Fibroblast of lung (primary cell): ENCODE results near the gene MPZL2.

Source experiments
- EZH2 ChIP-seq: IDR thresholded peaks from 2 replicates; pipeline ENCODE4 v1.5.1; 2012; ENCODE audit warnings: low read length, control low read depth, mild to moderate bottlenecking; ENCODE audit errors: missing control alignments
- TF ChIP-seq, protein P1 (sequence below), 2 donors: IDR thresholded peaks in 1 of 2; conservative IDR thresholded peaks in 1 of 2; 1 replicate in 1 of 2; 2 replicates in 1 of 2; pipeline ENCODE4 v1.5.1; 2011 to 2012; ENCODE audit warnings: low read length in 2 of 2, control low read depth in 1 of 2, inconsistent platforms in 1 of 2, low read depth in 1 of 2, mild to moderate bottlenecking in 1 of 2

DNA sequence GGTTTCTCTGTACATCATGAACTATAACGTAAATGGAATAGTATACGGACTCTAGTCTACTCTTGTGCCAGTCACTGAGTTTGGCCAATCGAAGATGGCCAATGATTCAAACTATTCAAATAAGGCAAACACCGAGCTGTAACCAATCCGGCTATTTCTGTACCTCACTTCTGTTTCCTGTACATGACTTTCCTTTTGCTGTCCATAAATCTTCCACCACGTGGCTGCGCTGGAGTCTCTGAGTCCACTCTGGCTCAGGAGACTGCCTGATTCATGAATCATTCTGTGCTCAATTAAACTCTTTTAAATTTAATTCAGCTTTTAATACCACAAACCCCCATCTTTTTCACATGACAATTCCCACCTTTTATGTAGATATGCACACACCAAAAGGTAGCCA, 37.8 kb downstream of the MPZL2 start:
- TF ChIP-seq, protein P1, sequence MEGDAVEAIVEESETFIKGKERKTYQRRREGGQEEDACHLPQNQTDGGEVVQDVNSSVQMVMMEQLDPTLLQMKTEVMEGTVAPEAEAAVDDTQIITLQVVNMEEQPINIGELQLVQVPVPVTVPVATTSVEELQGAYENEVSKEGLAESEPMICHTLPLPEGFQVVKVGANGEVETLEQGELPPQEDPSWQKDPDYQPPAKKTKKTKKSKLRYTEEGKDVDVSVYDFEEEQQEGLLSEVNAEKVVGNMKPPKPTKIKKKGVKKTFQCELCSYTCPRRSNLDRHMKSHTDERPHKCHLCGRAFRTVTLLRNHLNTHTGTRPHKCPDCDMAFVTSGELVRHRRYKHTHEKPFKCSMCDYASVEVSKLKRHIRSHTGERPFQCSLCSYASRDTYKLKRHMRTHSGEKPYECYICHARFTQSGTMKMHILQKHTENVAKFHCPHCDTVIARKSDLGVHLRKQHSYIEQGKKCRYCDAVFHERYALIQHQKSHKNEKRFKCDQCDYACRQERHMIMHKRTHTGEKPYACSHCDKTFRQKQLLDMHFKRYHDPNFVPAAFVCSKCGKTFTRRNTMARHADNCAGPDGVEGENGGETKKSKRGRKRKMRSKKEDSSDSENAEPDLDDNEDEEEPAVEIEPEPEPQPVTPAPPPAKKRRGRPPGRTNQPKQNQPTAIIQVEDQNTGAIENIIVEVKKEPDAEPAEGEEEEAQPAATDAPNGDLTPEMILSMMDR (conservative IDR thresholded peaks at IDR 0.05 in 1 of 2, IDR thresholded peaks at IDR 0.05 in 1 of 2; ENCODE audit: low read depth in 1 of 2, low read length in 2 of 2) = no peak
- no peak for TF ChIP-seq EZH2
